Dedifferentiated amniotic fluid mesenchymal stem cell (primary cell): ENCODE data around the gene CDK14.

ENCODE experiments used
- DNase-seq: peaks from one replicate; pipeline ENCODE4 v3.0.0-alpha.2; 2016; ENCODE audit errors: extremely low spot score

Gene CDK14

DNA sequence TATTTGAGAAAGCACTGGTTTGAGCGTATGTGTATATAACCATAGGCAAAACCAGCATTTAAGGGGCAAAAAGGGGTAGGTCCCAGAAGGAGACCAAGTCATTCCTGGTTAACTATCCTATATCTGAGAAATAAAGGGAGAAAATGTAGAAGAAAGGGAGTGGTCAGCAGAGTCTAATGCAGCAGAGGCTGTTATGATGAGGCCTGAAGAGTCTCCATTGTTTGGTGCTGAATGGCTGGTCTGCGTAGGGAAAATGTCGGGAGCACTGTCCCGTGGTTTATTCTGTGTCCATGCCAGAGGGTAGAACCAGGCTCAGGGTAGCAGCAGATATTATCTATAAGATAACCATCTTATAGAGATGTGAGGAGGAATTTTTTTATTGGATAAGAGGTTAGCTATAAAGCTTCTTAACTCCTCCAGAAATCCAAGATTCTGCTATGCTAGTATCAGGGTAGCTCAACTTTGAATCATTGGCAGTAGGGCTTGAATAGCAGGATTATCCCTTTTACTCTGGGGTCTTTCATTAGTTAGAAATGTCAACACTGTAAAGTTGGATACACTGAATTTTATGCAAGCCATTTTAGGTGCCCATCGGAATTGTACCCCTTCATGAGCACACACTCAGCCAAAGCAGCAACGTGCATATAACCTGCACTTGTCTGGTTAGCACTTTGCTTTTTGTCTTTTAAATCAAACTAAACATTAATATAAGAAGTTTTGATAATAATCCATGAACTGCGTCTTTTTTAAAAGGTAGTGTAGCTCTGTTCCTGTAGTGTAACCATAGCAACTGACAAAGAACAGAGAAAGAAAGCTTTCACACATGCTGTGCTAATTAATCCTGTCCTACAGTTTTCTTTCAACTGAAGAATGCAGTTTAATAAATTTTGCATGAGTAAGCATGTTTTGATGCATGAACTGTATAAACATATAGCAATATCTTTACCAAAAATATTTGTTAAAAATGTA is 356.1 kb downstream of the CDK14 start:
- no peak for DNase-seq

DNA sequence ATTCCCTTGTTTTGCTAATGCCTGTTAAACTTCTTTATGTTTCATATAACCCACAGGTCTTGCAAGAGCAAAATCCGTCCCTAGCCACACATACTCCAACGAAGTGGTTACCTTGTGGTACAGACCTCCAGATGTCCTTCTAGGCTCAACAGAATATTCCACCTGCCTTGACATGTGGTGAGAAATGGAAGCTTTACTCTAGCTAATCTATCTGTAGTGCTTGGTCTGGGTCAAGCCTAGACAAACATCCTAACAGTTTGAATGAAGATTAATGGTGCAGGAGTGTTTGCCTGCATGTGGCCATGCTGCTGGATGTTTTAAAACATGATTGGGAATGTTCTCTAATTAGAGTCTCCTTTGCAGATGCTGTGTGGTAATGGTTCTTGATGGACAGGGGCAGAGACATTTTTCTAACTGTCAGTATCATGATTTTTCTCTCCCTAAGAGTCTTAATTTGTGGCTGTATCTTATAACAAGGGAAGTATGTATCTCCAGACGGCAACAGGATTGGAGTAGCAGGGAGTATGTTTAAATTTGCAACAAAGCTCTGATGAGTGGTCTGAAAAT is 359.6 kb downstream of the CDK14 start:
- no peak for DNase-seq

DNA sequence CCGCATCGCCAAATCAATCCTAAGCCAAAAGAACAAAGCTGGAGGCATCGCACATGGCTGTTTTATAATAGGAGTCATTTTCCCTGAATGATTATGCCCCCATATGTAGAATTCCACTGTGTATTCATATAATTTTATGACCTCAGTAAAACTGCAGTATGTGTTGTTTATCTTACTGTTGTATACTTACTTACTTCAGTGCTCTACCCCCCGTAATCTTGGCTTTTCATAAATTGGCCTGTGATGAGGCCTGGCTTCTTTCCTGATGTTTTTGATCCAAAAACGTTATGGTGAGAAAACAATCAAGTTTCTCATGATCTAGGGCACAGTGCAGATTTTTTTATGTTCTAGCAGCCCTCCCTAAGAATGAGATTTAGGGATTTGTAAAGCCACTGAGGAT is 361.8 kb downstream of the CDK14 start:
- DNase-seq, result no peak

DNA sequence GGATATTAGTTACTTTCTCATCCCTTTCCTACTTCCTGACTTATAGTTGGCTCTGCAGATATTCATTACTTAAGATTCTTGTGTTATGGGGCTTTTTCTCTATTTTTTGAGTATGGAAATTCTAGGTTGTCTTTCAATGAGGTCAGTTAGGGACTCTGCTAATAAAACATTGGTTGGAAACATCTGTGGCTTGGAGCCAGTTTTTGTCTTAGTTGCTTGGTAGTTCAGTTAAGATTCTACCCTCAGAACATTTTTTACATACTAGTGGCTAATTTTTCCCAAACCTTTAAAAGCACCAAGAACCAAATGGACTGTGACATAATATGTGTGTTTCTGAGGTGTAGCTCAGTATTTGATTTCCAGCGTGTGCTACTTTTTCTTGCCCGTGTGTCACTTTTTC is 362.5 kb downstream of the CDK14 start:
- peak; percentile 59 for DNase-seq

DNA sequence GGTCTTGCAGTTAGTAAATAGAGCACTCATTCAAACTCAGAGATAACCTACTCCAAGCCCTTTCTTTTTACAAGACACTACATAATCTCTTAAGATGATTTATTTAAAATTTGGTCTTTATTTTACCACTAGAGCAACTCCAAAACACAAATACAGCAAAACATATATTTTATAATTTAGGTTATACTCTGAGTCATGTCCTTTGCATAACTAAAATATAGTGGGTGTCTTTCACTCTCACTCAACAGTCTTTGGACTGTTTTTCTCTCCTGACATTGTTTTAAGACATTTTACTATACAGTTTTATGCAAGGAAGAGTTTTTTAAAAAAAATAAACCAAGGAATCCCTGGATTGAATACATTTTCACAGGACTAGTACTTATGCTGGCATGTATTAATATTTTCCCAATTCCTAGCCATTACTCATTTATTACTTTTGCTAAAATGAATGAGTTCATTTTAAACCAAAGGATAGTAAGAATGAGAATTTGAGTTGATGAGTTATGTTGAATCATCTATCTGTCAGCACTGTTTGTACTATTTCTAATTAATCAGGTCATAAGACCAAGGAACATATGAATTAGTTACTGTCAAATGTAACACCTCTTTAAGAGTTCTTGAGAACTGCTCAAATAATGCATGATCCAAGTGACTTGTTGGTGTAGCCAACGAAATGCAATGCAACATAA is 365.1 kb downstream of the CDK14 start:
- DNase-seq, result no peak

DNA sequence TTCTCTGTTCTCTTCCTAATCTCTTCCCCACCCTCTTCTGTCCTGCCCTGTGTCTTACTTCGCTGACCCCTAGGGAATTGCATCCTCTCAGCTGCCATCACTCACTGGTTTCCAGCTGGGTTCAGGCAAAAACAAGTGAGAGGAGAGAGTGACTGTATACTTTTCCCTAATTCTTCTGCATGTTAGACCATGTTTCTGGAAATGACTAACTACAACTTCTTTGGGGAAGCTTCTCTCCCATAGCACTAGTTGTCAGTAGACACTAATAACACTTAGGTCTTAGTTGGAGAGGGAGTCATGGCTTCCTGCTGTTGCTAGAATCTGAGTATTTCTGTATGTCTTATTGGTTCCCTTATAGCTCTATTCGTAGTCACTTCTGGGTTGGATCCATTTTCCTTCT is 369.1 kb downstream of the CDK14 start:
- DNase-seq, result no peak

DNA sequence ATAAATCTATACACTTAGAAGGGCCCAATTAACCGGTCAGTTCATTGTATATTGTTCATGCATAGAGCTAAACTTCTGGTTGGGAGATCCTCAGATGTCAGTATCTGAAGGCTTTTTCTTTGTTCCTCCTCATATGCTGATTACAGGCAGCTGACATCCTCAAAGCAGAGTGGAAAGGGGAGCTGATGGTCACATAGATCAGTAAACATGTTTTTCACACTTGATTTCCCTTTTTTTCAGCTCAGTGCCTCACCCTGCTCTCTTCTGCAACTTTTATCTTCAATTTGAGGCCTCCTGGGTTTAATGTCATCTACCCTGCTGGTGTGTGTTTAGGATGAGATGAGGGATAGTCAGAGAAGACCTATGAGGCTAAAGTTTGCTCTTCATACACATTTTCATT is 370.2 kb downstream of the CDK14 start:
- no peak for DNase-seq

DNA sequence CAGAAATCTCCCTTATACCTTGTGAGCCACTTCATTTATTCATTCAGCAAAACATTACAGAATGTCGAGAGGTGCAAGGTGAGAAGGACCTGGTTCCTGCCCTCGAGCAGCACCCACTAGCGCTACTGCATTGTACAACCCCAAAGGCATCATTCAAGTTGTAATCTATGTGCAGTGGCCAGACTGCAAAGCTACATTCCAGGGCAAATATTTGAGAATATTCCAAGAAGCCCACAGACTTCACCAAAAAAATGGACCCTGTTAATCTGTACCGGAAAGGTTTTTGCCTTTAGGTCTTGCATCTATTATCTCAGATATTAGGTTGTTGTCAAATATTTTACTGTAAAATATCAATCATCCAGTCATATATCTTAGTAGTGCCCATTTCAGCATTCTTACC is 372.8 kb downstream of the CDK14 start:
- no peak for DNase-seq

DNA sequence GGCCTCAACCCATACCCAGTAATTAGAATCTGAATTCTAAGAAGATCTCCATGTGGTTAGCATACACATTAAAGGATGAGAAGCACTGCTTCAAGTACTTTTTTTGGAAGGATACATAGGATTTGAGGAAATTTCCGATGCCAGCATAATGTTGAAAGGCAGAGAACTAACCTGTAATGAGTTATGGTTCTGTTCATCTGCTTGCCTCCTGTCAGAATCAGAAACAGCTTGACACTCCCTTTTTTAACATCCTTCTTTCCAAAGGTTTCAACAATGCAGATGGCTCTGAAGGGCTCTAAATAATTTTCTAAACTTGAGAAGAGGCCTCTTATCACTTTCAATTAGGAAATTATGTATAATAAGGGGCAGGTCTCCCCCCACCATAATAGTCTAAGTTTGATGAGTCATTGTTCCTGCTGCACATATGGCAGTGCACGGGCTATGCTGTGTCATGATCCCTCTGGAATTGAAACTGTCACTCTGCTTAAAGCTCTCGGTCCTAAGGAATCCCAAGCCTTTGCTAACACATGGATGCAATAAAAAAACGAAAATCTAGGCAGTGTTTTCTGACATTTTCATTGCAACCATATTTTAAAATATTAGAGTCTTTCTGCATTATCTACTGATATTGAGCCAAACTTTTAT is 376.9 kb downstream of the CDK14 start:
- no peak for DNase-seq

DNA sequence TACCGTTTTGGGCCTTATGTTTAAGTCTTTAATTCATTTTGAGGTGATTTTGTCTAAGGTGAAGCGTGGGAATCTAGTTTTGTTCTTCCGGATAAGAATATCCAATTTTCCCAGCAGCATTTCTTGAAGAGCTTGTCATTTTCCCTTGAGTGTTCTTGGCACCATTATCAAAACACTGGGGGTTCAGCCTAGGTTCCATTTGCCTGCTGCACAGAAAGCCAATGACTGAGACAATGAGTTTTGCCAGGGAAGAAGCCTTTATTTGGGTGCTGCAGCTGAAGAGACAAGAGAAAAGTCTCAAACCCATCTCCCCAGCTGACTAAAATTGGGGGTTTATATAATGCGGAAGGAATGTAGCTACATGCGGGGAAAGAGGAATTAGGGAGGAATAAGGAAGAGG is 380.9 kb downstream of the CDK14 start:
- DNase-seq, result no peak

DNA sequence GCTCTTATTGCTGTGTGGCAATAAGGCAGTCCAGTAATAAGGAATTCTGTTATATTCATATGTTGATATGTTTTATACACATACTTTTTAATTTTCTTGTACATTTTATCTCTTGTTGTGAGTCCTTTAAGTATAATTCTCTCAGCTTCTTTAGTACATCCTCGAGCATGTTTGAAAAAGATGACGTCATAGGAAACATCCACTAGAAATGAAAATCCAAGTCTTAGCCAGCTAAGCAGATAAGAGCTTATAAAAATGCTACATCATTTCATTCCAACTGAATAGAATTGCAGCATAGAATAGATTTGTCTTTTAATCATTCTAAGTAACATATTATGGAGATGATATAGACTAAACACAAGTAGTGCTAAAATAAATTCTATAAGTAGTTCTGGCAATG is 384.4 kb downstream of the CDK14 start:
- no peak for DNase-seq

DNA sequence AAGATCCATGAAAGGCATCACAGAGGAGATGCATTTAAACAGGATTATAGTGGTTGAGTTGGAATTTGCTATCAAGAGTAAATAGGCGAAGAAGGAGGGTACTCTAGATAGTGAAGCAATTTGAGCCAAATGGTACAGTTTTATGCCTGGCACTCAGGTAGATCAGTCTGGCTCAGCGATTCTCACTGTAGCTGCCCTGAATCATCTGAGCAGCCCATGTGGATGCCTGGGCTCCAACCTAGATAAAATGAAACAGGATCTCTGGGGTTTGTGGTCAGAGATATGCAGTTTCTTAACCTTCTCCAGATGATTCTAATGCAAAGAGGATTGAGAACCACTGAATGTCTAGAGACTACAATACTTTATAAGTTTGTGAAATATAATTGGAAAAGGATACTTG is 386.1 kb downstream of the CDK14 start:
- DNase-seq, result no peak

DNA sequence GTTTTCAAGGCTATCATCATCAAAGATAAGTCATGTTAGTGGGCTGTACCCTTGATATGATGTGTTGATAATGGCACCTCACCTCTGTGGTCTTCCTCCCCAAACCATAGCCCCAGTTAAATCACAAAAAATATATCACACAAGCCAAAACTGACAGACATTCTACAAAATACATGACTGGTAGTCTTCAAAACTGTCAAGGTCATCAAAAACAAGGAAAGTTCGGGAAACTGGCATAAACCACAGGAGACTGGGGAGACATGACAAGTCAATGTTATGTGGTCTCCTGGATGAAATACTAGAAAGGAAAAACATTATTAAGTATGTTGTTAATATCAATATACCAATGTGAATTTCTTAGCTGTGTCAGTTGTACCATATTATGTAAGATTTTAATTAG is 388.6 kb downstream of the CDK14 start:
- no peak for DNase-seq

DNA sequence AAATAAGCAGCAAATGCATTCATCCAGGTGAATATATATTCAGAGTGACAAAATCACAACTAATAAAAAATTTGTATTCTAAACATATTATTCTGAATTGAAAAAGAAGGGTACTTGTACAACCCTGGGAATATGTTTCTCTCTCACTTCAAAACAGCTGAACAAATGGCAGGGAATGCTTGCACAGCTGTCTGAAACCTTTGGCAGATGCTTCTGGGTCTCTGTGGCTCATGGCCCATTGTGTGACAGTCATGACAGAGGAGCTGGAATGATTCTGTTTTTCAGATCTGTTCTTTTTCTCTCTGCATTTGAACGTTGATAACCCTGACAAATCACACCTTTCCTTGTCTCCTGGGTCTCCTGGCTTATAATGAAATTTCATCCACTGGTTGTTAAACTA is 392.4 kb downstream of the CDK14 start:
- DNase-seq, result no peak

DNA sequence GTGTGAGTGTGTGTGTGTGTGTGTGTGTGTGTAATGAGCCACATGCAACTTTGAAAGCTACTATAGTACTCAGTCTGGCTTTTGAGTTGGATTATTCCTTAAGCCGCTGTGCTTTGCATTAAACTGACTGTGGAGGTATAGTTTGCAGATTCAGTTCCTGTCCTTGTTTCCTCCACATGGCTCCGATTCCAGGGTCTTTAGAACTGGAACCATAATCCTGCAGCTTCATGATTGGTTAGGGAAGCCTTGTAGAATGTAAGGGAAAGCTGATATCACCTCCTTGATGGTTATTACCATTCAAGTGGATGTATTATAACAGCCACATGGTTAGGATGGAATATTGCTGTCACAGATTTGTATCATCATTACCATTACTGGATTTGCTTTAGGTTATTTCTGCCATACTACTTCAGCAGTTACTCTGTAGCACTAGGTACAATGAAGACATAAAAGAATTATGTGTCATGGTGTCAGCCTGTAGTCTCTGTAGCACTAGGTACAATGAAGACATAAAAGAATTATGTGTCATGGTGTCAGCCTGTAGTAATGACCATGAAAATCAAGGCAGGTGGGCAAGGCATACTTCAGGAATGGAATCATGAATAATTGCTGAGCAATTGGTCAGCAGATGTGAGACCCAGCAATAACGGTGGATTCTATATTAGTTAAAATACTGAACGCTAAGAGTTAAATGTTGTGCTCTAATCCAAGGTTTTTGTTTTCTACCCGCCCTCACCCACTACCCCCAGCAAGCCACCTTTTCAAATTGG is 393.1 kb downstream of the CDK14 start:
- DNase-seq, result no peak

DNA sequence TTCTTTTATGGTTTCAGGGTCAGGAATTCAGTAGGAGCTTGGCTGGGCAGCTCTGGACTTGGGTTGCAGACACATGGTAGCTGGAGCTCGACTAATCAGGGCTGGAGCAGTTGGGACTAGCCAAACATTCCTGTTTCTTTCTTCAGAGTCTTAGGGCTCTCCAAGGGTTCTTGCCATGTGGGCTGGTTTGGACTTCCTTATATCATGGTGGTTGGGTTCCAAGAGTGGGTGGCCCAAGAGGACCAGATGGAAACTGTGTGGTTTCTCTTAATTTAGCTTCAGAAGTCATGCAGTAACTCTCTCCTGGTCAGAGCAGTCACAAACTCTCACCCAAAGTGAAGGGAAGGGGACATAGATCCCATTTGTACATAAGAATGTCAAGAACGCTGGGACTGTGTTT is 398.0 kb downstream of the CDK14 start:
- no peak for DNase-seq

DNA sequence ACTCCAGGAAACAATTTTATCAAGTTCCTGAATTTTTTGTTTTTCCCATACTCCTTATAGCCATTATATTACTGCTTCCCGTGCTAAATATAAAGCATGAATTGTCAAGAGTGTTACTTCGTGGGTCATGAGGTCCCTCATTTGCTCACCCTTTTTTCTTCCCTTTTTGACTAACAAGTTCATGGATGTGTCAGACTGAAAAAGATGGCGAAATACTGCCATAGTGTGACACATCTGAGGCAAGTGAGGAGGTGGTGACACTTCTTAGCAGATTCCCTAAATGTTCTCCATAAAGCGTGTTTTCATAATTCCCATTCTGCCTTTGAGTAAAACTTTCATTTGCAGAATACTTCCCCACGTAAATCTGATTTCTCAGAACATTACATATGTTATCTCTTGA is 398.5 kb downstream of the CDK14 start:
- no peak for DNase-seq

DNA sequence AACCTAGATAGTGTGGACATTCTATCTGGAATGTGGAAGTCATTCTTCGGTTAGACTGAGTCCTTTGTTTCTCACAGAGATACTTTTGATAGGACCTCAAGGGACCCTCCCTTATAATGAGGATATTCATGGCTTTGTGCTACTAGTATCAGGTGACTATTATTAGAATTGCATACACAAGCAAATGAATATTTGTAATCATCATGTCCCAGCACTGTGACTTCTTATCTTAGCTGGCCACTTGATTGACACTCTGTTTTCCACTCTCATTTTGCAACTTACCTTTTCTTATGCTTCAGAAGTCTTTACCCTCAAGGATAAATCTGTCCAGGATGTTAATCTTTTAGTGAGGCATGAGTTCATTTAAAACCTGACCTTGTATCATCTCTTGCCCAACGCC is 399.9 kb downstream of the CDK14 start:
- DNase-seq, result no peak

DNA sequence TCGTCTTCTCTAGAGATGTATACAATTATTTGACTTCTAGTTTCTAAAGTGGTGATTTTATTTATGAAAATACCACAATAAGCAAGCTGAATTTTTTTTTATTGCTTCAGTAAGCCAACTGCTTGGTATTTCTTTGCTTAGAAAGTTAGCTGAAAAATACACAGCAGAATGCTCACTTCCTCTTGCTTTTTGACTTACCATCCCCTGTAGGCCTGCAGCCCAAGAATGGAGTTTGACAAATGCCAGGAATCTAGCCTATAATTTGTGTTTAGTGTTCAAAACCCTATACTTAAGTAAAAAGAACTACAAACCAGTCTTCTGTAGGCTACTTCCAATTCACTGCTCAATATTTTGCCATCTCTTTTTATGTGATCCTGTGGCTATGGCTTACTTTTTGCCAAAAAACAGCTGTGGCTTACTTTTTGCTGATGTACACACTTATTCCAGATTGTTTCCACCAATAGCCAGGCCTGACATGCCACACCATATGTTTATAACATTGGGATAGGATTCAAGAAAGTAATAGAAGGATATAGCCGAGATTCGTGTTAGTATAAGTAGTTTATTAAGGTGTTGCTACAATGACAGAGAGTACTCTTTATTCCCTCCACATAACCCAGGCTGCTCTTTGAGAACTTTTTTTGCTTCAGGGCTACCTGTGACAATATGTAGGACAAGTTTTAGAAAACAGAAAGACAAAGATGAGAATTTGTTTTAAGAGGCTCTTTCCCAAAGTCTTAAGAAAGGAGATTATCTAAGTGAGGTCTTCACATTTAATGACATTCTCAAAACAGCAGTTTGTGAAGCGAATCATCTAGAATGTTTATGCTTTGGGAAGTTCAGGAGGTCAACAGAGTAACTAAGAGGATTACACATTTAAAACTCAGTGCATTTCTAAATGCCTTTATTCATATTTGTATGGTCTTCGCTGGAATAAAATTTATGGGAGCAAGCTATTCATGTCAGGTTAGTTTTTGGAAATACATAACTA is 404.2 kb downstream of the CDK14 start:
- no peak for DNase-seq

DNA sequence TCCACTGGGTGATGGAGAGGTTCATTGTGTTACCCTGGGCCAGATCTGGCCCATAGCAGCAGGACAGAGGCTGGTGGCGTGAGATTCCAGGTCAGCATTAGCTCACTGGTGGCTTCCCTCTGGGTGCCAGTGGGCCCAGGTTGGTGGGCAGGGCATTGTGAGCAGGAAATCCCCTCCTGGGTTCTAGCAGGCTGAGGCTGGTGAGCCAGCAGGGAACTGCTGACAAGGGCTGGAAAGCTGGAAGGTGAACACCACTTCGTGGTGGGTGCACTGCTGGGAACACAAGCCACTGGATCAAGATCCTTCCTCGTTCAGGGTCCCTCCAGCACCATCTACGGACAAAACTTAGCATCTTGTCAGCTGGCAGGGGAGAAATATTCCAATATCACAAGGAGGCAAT is 408.9 kb downstream of the CDK14 start:
- DNase-seq, result no peak
